NCI-H187 (cell line): ENCODE results near the gene KHSRP.
"Not testable (repeated sequence)": the region's sequence is repeated elsewhere in the genome, so short reads cannot be mapped to it uniquely, and the experiment has no call there.

Source experiments
- DNase-seq, 2 experiments: peaks; one replicate each; lab custom pipeline; 2025; lab: John Stamatoyannopoulos, UW

The KHSRP gene

GRCh38 chr19:6417713-6418561 lies 6.7 kb downstream of the KHSRP start:
- no peak for DNase-seq

DNA sequence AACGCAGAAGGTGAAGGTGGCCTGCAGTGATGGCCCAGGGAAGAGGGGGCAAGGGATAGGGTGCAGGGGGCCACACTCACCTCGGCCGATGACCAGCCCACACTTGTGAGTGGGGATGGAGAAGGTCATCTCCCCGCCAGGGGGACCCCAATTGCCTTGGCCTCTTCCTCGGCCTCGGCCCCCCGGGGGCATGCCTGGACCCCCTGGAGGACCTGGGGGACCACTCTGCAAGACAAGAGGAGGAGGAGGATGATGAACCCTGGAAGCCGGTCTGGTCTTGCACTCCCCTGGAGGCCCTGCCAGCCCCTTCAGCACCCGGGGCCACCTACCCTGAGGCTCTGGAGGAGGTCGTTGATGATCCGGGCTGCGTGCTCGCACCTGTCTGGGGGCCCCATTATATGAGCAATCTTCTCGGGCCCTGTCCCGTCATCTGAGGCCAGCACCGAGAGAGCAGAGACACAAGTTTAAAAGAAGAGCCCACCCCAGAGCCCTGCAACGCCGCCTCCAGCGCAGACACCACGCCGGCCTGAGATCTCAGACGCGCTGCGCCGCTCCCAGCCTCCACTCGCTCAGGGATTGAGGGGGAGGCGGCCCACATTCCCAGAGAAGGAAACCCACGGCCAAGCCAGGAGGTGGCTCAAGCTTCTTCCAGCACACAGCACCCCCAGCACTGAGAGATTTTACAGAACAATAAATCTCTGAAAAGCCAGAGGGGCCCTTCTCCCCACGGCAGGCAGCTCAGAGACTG lies 7.8 kb downstream of the KHSRP start:
- no peak for DNase-seq

- no peak for DNase-seq
Measured at GRCh38 chr19:6415591-6416190, 8.9 kb downstream of the KHSRP start.

DNA sequence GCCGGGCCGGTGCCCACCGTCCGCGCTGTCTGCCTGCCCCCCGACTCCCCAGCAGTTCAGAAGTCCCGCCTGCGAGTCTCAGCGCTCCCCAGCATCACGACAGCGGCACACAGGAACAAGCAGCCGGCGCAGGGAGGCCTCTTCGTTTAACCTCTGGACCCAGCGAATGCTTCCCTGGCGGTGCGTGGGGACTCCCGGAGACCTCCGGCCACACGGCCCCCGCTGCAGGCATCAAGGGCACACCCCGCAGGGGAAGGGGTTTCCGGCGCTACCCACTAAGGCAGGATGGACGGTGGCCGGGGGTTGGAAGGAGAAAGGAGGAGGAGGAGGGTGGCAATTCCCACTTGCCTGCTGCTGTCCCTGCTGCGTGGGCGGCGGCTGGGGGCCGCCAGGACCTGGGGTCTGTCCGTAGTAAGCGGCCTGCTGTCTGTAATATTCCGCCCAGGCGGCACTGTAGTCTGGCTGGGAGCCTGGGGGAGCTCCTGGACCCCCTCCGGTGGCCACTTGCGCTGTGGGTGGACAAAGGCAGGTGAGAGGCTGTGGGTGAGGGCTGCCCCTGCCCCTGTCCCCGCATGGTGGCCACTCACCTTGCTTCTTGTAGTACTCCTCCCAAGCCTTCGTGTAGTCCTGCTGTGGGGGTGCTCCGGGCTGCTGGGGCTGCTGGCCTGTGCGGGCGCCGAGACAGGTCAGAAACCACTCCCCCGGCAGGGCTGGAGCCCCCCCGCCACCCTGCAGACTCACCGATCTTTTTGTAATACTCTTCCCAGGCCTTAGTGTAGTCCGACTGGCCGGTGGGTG lies 9.6 kb downstream of the KHSRP start:
- DNase-seq, result no peak

GRCh38 chr19:6413721-6414643 lies 10.6 kb downstream of the KHSRP start:
- no peak for DNase-seq

DNA sequence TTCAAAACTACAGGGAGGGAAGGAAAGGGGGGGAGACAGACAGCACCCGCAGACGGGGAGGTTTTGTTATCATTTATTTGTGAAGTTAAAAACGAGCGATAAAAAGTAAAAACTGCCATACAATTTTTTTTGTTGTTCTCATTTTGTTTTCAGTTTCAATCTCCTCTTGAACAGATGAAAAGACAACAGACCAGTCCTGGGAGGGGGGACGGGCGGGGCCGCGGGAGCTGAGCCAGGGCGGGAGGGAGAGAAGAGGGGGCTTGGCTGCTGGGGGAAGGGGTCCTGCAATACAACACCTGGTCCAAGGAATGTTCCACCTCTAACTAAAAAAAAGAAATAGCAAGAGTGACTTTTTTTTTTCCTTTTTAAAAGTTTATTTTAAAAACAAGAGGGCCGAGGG lies 11.3 kb downstream of the KHSRP start:
- DNase-seq, result no peak

GRCh38 chr19:6412447-6413091 lies 12.0 kb downstream of the KHSRP start:
- no peak for DNase-seq

GRCh38 chr19:6412061-6412446 lies 12.6 kb downstream of the KHSRP start:
- no peak for DNase-seq

GRCh38 chr19:6409346-6409745 lies 15.3 kb downstream of the KHSRP start:
- no peak for DNase-seq

DNA sequence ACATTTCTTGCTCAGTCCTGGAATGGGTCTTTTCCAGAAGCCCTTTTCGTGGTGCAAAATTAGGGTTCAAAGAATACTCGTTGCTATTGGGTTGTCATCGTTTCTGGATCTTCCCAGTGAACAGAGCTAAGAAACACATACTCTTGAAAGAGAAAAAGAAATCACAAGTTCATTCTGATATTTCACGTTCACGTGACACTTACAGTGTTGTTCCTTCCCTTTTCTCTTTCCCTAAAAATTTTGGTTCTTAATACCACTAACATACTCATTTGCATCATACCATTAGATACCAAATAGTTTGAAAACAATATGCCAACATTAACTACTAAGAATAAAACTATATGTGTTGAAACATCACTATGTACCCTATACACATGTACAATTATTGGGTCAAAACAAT lies 18.2 kb downstream of the KHSRP start:
- no peak for DNase-seq

DNA sequence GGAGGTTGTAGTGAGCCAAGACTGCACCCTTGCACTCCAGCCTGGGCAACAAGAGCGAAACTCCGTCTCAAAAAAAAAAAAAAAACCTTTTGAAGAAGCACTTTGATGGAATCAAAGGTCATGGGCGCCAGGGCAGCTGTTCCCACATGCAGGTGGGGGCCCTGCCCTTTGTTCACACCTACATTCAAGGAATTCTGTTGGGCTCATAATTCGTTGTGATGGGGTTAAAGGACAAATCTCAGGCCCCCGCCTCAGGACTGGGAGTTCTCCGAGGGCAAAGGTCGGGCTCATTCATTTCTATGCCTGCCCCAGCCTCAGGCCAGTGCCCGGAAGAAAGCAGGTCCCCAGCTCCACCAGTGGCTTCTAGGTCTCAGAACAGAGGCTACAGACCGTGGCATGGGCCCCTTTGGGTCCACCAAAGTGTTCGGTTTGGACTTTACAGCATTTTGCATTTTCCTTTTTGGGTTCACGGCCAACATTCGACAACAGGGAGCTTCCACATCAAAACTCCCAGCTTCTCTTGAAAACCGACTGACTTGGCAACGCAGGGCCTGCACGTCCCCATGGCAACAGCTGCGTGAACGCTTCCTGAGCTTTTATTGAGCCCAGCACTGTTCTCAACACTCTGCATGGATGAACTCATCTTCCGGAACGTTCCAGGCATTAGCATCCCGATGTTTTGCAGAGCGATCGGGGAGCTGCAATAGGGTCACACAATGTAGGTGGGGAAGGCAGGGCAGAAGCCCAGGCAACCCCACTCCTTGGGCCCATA lies 21.6 kb downstream of the KHSRP start:
- DNase-seq, result no peak

GRCh38 chr19:6402058-6402457 lies 22.6 kb downstream of the KHSRP start:
- no peak for DNase-seq

- not testable (repeated sequence) for DNase-seq
Measured at GRCh38 chr19:6400062-6400944, 24.3 kb downstream of the KHSRP start.

DNA sequence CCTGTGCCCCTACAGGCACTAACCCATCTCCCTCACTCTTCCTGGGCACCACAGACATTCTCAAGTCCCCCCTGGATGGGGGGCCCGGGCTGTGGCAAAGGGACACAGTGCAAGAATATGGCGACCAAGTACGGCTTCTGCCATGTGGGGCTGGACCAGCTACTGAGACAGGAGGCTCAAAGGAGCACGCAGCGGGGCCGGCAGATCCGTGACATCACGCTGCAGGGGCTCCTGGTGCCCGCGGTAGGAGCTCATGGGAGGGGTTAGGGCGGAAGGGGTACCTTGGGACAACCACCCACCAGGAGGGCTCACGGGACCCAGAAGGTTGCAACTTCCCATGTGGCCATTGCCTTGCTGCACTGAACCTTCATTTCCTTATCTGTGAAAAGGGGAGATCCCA lies 28.3 kb downstream of the KHSRP start:
- no peak for DNase-seq

DNA sequence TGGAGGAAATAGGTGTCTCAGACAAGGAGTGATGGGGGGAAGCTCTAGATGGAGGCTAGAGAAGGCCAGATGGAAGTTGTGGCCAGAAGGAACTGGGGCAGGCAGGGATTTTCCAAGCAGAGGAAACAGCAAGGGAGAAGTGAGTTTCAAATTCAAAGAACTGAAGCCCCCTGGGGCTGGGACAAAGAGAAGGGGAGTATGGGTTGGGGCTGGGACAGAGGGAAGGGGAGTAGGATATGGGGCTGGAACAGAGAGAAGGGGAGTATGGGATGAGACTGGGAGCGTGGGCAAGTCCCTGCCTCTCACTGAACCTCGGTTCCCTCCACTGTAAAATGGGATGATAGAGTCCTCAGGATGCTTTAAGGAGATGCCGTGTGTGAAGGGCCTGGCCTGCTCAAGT lies 29.8 kb downstream of the KHSRP start:
- DNase-seq, result no peak

GRCh38 chr19:6393983-6394412 lies 30.6 kb downstream of the KHSRP start:
- DNase-seq, result peak in 1 of 2 experiments; percentile 26

- peak; percentile 58 to 77 for DNase-seq
Measured at GRCh38 chr19:6393074-6393982, 31.3 kb downstream of the KHSRP start, which contains the start of gene GTF2F1. GTF2F1 (minus strand) TSS chr19:6393164; CDS start chr19:6392995, 169 bp downstream.
